Nephron progenitor cell (in vitro differentiated cells): ENCODE data around the gene HSD17B3.

Experiments
- DNase-seq: peaks from one replicate; pipeline ENCODE4 v3.0.0; 2021
- H3K27ac Mint-ChIP-seq: 2 replicates; pipeline ENCODE4 v1.8.0; 2021; ENCODE audit warnings: mild to moderate bottlenecking, moderate library complexity, mixed read lengths
- H3K27me3 Mint-ChIP-seq: 2 replicates; pipeline ENCODE4 v1.8.0; 2021; ENCODE audit warnings: mild to moderate bottlenecking, low read depth, mixed read lengths; ENCODE audit not compliant: poor library complexity
- H3K36me3 Mint-ChIP-seq: 2 replicates; pipeline ENCODE4 v1.8.0; 2021; ENCODE audit warnings: low read depth, mixed read lengths
- H3K4me1 Mint-ChIP-seq: 2 replicates; pipeline ENCODE4 v1.8.0; 2021; ENCODE audit warnings: mixed read lengths
- H3K4me3 Mint-ChIP-seq: 2 replicates; pipeline ENCODE4 v1.8.0; 2021; ENCODE audit warnings: mild to moderate bottlenecking, moderate library complexity, mixed read lengths
- H3K9me3 Mint-ChIP-seq: 2 replicates; pipeline ENCODE4 v1.8.0; 2021; ENCODE audit warnings: mild to moderate bottlenecking, moderate library complexity, mixed read lengths
- CTCF ChIP-seq: fragments of 200-600 bp; sonication (generic); IDR thresholded peaks from 2 replicates; pipeline ENCODE4 v1.5.0; 2021; ENCODE audit warnings: antibody characterized with exemption

Gene HSD17B3

GRCh38 chr9:96302021-96302420 lies at the start of gene HSD17B3:
TSS of gene HSD17B3 (minus strand) at chr9:96302176. CDS start at chr9:96302104, 72 bp downstream.
- H3K27me3 Mint-ChIP-seq = no peaks in the 10 kb centered on the region
- DNase-seq = no peak
- H3K4me3 Mint-ChIP-seq = no peak within 1 kb of the TSS
- H3K9me3 Mint-ChIP-seq = peaks cover 11% of the 10 kb centered on the region
- no peak within 1 kb of the TSS for H3K27ac Mint-ChIP-seq
- peaks cover 32% of the 10 kb centered on the region for H3K4me1 Mint-ChIP-seq
- H3K36me3 Mint-ChIP-seq = no peaks in the 10 kb centered on the region
- TF ChIP-seq CTCF = no peak

- DNase-seq = no peak
- peaks cover 5% of the 10 kb centered on the region for H3K9me3 Mint-ChIP-seq
- no peak overlapping the region for H3K27ac Mint-ChIP-seq
- peaks cover under 1% of the 10 kb centered on the region for H3K4me1 Mint-ChIP-seq
- H3K4me3 Mint-ChIP-seq = no peak overlapping the region
- H3K27me3 Mint-ChIP-seq = peaks cover 5% of the 10 kb centered on the region
- H3K36me3 Mint-ChIP-seq = peaks cover 23% of the 10 kb centered on the region
- TF ChIP-seq CTCF = no peak
These were observed 48.9 kb upstream of the HSD17B3 start for GRCh38 chr9:96350866-96351265.

- peak overlapping the region; percentile 38 for H3K27ac Mint-ChIP-seq
- no peaks in the 10 kb centered on the region for H3K4me1 Mint-ChIP-seq
- H3K27me3 Mint-ChIP-seq = peaks cover 5% of the 10 kb centered on the region
- TF ChIP-seq CTCF = no peak
- H3K4me3 Mint-ChIP-seq = no peak overlapping the region
- H3K9me3 Mint-ChIP-seq = peaks cover 5% of the 10 kb centered on the region
- peaks cover 39% of the 10 kb centered on the region for H3K36me3 Mint-ChIP-seq
- DNase-seq = no peak
These were observed 46.3 kb upstream of the HSD17B3 start for GRCh38 chr9:96348261-96348660.

GRCh38 chr9:96345551-96345950 lies 43.6 kb upstream of the HSD17B3 start:
- no peak for DNase-seq
- Mint-ChIP-seq H3K4me3 (no peak overlapping the region), H3K9me3 (peaks cover 5% of the 10 kb centered on the region), H3K27me3 (peaks cover 9% of the 10 kb centered on the region), H3K36me3 (peaks cover 42% of the 10 kb centered on the region), H3K4me1 (no peaks in the 10 kb centered on the region), H3K27ac (peak overlapping the region; percentile 56)
- TF ChIP-seq CTCF = no peak

GRCh38 chr9:96344458-96345180 lies 42.6 kb upstream of the HSD17B3 start:
- no peaks in the 10 kb centered on the region for H3K4me1 Mint-ChIP-seq
- H3K27me3 Mint-ChIP-seq = peaks cover 8% of the 10 kb centered on the region
- no peak overlapping the region for H3K27ac Mint-ChIP-seq
- peaks cover 5% of the 10 kb centered on the region for H3K9me3 Mint-ChIP-seq
- H3K4me3 Mint-ChIP-seq = no peak overlapping the region
- no peak for TF ChIP-seq CTCF
- DNase-seq = no peak
- peaks cover 42% of the 10 kb centered on the region for H3K36me3 Mint-ChIP-seq
